AG09309 (cell line): ENCODE measurements around the gene TPM1.

ENCODE experiments used
- DNase-seq: peaks from one replicate; pipeline ENCODE4 v3.0.0-alpha.2; 2010; ENCODE audit warnings: low read depth
- H3K4me3 ChIP-seq: 2 replicates; pipeline ENCODE4 v1.5.1; 2011; ENCODE audit warnings: mild to moderate bottlenecking, low read depth, low read length, moderate library complexity; ENCODE audit not compliant: control insufficient read depth
- CTCF ChIP-seq: IDR thresholded peaks from 2 replicates; pipeline ENCODE4 v1.5.1; 2011; ENCODE audit warnings: mild to moderate bottlenecking, low read depth, low read length, inconsistent platforms; ENCODE audit not compliant: insufficient read depth, control insufficient read depth; ENCODE audit errors: missing control alignments

The TPM1 gene

GRCh38 chr15:63047792-63048114 is 5.2 kb downstream of the TPM1 start:
- TF ChIP-seq CTCF = no peak
- peak overlapping the region; percentile 30 for H3K4me3 ChIP-seq
- no peak for DNase-seq

- peak; percentile 92 for TF ChIP-seq CTCF
- peak; percentile 63 for DNase-seq
- peak overlapping the region; percentile 52 for H3K4me3 ChIP-seq
Observed at GRCh38 chr15:63048115-63048775, 5.7 kb downstream of the TPM1 start.

- TF ChIP-seq CTCF = no peak
- peak overlapping the region; percentile 52 for H3K4me3 ChIP-seq
- no peak for DNase-seq
Observed at GRCh38 chr15:63048776-63049665, 6.5 kb downstream of the TPM1 start.

- H3K4me3 ChIP-seq = no peak overlapping the region
- DNase-seq = no peak
- TF ChIP-seq CTCF = no peak
Observed at GRCh38 chr15:63049783-63050371, 7.3 kb downstream of the TPM1 start.

- no peak for DNase-seq
- H3K4me3 ChIP-seq = no peak overlapping the region
- TF ChIP-seq CTCF = no peak
Observed at GRCh38 chr15:63050731-63051155, 8.2 kb downstream of the TPM1 start.

- H3K4me3 ChIP-seq = no peak overlapping the region
- no peak for DNase-seq
- TF ChIP-seq CTCF = no peak
Observed at GRCh38 chr15:63051156-63052066, 8.9 kb downstream of the TPM1 start.
